Activated naive CD8-positive, alpha-beta T cell treated with anti-CD3 and anti-CD28 coated beads, Interleukin-2, amount 10 ng/mL, durations not matched to agents 7 days and 5 days (primary cell): ENCODE data around the gene THAP12. TPM values are rescaled to one million over a fixed set of nuclear protein-coding genes. Genes with fewer than 3 reads are reported as not detected.

ENCODE experiments used
- ATAC-seq: fragments of 150-1000 bp; cut with Tn5 transposase; one replicate; pipeline ENCODE4 v1.10.0; 2021; ENCODE audit warnings: low read depth, moderate library complexity
- POLR2A ChIA-PET: fragments of 350-600 bp; sonication (Branson Sonifier 250); formaldehyde crosslinking; loops from one replicate; lab custom pipeline; 2021; ENCODE audit warnings: antibody characterized with exemption; lab: Charles Lee
- DNase-seq: peaks from one replicate; pipeline ENCODE4 v3.0.0; 2021
- H3K27ac Mint-ChIP-seq: one replicate; pipeline ENCODE4 v1.8.0; 2022; ENCODE audit warnings: mild to moderate bottlenecking, mixed read lengths
- H3K27me3 Mint-ChIP-seq: one replicate; pipeline ENCODE4 v1.8.0; 2022; ENCODE audit warnings: mild to moderate bottlenecking, moderate library complexity, mixed read lengths
- H3K36me3 Mint-ChIP-seq: one replicate; pipeline ENCODE4 v1.8.0; 2021; ENCODE audit warnings: mild to moderate bottlenecking, mixed read lengths
- H3K4me1 Mint-ChIP-seq: one replicate; pipeline ENCODE4 v1.8.0; 2021; ENCODE audit warnings: mixed read lengths
- H3K4me3 Mint-ChIP-seq: one replicate; pipeline ENCODE4 v1.8.0; 2022; ENCODE audit warnings: mild to moderate bottlenecking, moderate library complexity, mixed read lengths
- H3K9me3 Mint-ChIP-seq: one replicate; pipeline ENCODE4 v1.8.0; 2021; ENCODE audit warnings: mixed read lengths
- total RNA-seq, 2 experiments: library from RNA; stranded (reverse); gene quantifications; one replicate each; pipeline ENCODE4 v1.2.3, GENCODE V29; 2021

THAP12 gene
- total RNA-seq, 2 experiments from 2014 or later, result 48.8 to 49.4 TPM

DNA sequence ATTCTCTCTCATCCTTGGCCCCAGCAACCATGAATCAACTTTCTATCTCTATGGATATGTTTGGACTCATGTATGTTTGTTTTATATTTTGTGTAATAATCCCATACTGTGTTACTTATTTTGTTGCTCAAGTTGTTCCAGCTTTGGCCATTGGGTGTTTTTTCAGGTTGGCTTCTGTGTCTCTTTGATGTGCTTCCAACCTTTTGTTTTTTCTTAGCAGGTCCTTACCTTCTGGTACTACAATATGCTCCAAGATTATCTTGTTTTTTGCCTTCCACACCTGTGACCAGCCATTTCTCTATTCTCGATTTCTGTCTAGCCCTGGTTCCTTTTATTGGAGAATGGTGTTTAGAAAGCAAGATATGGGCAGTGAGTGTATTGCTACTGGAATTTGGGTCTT, 14.4 kb upstream of the THAP12 start:
- no peaks in the 10 kb centered on the region for H3K36me3 Mint-ChIP-seq
- no peaks in the 10 kb centered on the region for H3K27me3 Mint-ChIP-seq
- ATAC-seq, result no peak
- H3K4me3 Mint-ChIP-seq, result no peak overlapping the region
- no peak for DNase-seq
- POLR2A ChIA-PET, result no interaction called here
- H3K4me1 Mint-ChIP-seq, result no peaks in the 10 kb centered on the region
- no peaks in the 10 kb centered on the region for H3K9me3 Mint-ChIP-seq
- H3K27ac Mint-ChIP-seq, result no peak overlapping the region

- H3K9me3 Mint-ChIP-seq, result no peaks in the 10 kb centered on the region
- no peaks in the 10 kb centered on the region for H3K4me1 Mint-ChIP-seq
- ATAC-seq (no peak), DNase-seq (no peak)
- H3K27me3 Mint-ChIP-seq, result no peaks in the 10 kb centered on the region
- H3K4me3 Mint-ChIP-seq, result no peak overlapping the region
- POLR2A ChIA-PET, result no interaction called here
- H3K27ac Mint-ChIP-seq, result no peak overlapping the region
- no peaks in the 10 kb centered on the region for H3K36me3 Mint-ChIP-seq
Measured at GRCh38 chr11:76394411-76394810, 13.5 kb upstream of the THAP12 start.

GRCh38 chr11:76392870-76393269, 11.9 kb upstream of the THAP12 start:
- Mint-ChIP-seq H3K27ac (no peak overlapping the region), H3K4me1 (no peaks in the 10 kb centered on the region), H3K9me3 (no peaks in the 10 kb centered on the region), H3K36me3 (no peaks in the 10 kb centered on the region), H3K4me3 (no peak overlapping the region), H3K27me3 (no peaks in the 10 kb centered on the region)
- DNase-seq, result no peak
- POLR2A ChIA-PET, result no interaction called here
- no peak for ATAC-seq

DNA sequence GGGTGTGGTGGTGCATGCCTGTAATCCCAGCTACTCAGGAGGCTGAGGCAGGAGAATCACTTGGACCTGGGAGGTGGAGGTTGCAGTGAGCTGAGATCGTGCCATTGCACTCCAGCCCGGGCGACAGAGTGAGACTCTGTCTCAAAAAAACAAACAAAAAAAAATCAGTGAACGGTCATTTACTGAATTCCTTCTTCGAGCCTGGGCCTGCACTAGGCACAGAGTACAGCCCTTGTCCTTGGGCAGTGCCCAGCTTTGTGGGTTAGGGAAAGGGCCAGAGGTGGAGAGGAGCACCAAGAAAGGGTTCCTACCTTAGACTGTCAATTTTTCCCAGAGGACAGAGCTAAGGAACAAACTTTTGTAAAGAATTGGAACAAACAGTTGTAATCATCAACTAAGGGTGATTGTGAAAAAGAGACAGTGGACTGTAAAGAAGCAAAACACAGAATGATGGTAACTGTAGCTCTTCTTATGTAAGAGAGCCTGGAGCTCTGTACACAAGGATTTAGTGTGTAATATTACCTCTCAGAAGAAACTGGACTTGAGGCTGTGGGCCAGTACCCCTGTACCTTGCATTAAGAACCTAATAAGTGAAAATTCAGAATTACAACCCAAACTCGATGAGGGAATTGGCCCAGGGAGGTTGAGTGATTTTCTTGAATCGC, 11.0 kb upstream of the THAP12 start:
- H3K9me3 Mint-ChIP-seq, result no peaks in the 10 kb centered on the region

GRCh38 chr11:76391021-76391420, 10.1 kb upstream of the THAP12 start:
- DNase-seq, result no peak
- POLR2A ChIA-PET, result no interaction called here
- Mint-ChIP-seq H3K4me3 (no peak overlapping the region), H3K27ac (no peak overlapping the region), H3K4me1 (no peaks in the 10 kb centered on the region), H3K9me3 (no peaks in the 10 kb centered on the region), H3K36me3 (no peaks in the 10 kb centered on the region), H3K27me3 (no peaks in the 10 kb centered on the region)
- ATAC-seq, result no peak

More for the DNA sequence above, 11.0 kb upstream of the THAP12 start:
- ATAC-seq (no peak), DNase-seq (no peak)
- no peak overlapping the region for H3K4me3 Mint-ChIP-seq
- no peak overlapping the region for H3K27ac Mint-ChIP-seq
- no peaks in the 10 kb centered on the region for H3K4me1 Mint-ChIP-seq
- H3K36me3 Mint-ChIP-seq, result no peaks in the 10 kb centered on the region
- no peaks in the 10 kb centered on the region for H3K27me3 Mint-ChIP-seq
- POLR2A ChIA-PET, result no interaction called here

DNA sequence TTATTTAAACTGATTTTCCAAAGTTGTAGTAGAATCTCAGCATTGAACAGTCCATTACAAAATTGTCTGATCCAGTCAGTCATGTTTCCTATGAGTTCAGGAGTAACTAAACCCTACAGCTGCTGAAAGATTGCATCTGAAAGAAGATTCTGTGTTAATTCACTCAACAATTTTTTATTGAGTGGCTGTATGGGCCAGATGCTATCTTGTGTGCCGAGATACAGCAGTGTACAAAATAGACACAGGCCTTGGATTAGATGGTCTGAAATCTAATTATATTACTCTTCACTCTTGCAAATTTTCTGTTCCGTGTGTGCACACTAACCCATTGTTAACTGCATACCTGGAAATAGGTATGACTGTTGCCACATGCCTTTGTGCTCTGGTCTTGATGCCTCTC, 7.5 kb upstream of the THAP12 start:
- no peak overlapping the region for H3K4me3 Mint-ChIP-seq
- DNase-seq (no peak), ATAC-seq (no peak)
- no peaks in the 10 kb centered on the region for H3K9me3 Mint-ChIP-seq
- peaks cover 5% of the 10 kb centered on the region for H3K4me1 Mint-ChIP-seq
- POLR2A ChIA-PET, result no interaction called here
- no peak overlapping the region for H3K27ac Mint-ChIP-seq
- peaks cover 7% of the 10 kb centered on the region for H3K36me3 Mint-ChIP-seq
- no peaks in the 10 kb centered on the region for H3K27me3 Mint-ChIP-seq

DNA sequence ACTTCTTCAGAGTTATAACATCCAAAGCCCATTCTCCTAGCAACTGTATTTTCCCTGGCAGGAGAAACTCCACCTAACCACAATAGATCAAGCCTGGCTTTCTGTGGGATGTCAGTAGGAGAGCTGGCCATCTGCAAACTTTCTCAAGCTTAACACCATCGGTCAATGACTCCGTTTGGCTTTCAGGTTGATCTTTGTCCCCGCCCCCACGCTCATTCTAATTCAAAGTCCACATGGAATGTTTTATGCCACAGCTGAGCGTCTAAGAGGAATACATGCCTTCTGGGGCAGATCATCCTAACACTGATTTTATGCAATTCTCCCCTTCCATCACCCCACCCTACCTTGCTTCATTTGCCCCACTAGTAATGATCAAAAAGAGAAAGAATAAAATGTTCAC, 5.0 kb upstream of the THAP12 start:
- no peak for DNase-seq
- H3K27ac Mint-ChIP-seq, result no peak overlapping the region
- no peak for ATAC-seq
- no peak overlapping the region for H3K4me3 Mint-ChIP-seq
- POLR2A ChIA-PET, result no interaction called here
- no peaks in the 10 kb centered on the region for H3K27me3 Mint-ChIP-seq
- H3K4me1 Mint-ChIP-seq, result peaks cover 15% of the 10 kb centered on the region
- H3K36me3 Mint-ChIP-seq, result peaks cover 7% of the 10 kb centered on the region
- no peaks in the 10 kb centered on the region for H3K9me3 Mint-ChIP-seq

- H3K27me3 Mint-ChIP-seq, result no peaks in the 10 kb centered on the region
- peaks cover 9% of the 10 kb centered on the region for H3K36me3 Mint-ChIP-seq
- ATAC-seq (no peak), DNase-seq (no peak)
- H3K27ac Mint-ChIP-seq, result no peak overlapping the region
- no peaks in the 10 kb centered on the region for H3K9me3 Mint-ChIP-seq
- POLR2A ChIA-PET, result interaction anchor here (0.6 to 1.1 kb wide), 2 partner anchors 87 to 158 kb away, joined by 3 to 4 read pairs; no protein-coding TSS in a partner anchor
- peaks cover 30% of the 10 kb centered on the region for H3K4me1 Mint-ChIP-seq
- H3K4me3 Mint-ChIP-seq, result peak overlapping the region; percentile 52
Measured at GRCh38 chr11:76382209-76382608, 1.3 kb upstream of the THAP12 start.

GRCh38 chr11:76380159-76380976, 564 bp downstream of the THAP12 start:
- H3K4me1 Mint-ChIP-seq, result peaks cover 34% of the 10 kb centered on the region
- POLR2A ChIA-PET, result interaction anchor here (0.8 to 1.6 kb wide), 2 partner anchors 146 to 173 kb away, joined by 3 to 4 read pairs; no protein-coding TSS in a partner anchor
- H3K36me3 Mint-ChIP-seq, result peaks cover 8% of the 10 kb centered on the region
- no peaks in the 10 kb centered on the region for H3K9me3 Mint-ChIP-seq
- H3K27ac Mint-ChIP-seq, result peak overlapping the region; percentile 93
- no peaks in the 10 kb centered on the region for H3K27me3 Mint-ChIP-seq
- H3K4me3 Mint-ChIP-seq, result peak overlapping the region; percentile 96
- ATAC-seq (peak; percentile 50), DNase-seq (peak; percentile 74)

DNA sequence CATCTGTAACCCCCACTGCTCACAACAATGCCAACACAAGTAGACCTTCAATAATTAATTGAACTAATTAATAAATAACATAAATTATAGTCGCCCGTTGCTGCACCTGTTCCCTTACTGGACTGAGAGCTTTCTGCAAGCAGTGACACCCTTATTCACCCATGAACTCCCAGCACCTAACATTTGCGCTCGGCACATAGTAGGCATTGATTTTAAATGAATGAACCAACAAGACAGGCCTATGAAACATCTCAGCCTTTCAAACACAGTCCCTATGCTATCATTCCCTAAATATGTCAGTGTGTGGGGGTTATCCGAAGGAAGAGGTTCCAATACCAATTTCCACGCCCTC, 1.1 kb downstream of the THAP12 start:
- no peaks in the 10 kb centered on the region for H3K9me3 Mint-ChIP-seq
- H3K4me3 Mint-ChIP-seq, result peak overlapping the region; percentile 96
- H3K36me3 Mint-ChIP-seq, result peaks cover 7% of the 10 kb centered on the region
- no peak for DNase-seq
- H3K27ac Mint-ChIP-seq, result peak overlapping the region; percentile 93
- no peak for ATAC-seq
- peaks cover 34% of the 10 kb centered on the region for H3K4me1 Mint-ChIP-seq
- POLR2A ChIA-PET, result interaction anchor here (0.8 to 1.6 kb wide), 2 partner anchors 145 to 173 kb away, joined by 3 to 4 read pairs; no protein-coding TSS in a partner anchor
- no peaks in the 10 kb centered on the region for H3K27me3 Mint-ChIP-seq

DNA sequence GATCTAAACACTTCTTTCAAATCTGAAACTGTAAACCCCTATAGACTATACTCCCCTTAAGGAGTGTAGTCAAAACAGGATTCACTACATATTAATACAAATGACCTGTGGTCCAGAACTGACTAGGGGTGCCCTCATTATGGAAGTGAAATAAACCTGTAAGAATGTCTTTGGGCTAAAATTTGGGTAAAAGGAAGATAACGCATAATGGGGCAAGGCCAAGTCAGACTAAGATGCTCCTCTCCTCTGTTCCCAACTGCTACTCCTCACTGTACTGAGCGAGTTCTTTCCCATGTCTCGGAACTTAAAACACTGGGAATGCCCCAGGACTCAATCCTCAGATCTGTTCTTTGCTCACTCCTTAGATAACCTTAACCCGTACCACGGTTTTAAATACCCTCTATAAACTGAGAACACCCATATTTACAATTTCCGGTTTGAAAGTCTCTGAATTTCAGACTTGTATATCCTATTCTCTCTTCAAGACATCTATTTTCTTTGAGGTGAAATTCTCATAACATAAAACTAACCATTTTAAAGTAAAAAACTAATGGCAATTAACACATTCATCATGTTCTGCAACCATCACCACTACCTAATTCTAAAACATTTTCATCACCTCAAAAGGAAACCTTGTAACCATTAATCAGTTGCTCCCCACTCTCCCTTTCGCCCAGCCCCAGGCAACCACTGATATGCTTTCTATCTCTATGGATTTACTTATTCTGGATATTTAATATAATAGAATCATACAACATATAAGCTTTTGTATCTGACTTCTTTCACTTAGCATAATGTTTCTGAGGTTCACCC, 4.0 kb downstream of the THAP12 start:
- Mint-ChIP-seq H3K4me1 (peaks cover 22% of the 10 kb centered on the region), H3K27ac (no peak overlapping the region), H3K4me3 (no peak overlapping the region), H3K27me3 (no peaks in the 10 kb centered on the region), H3K9me3 (no peaks in the 10 kb centered on the region), H3K36me3 (peaks cover 2% of the 10 kb centered on the region)
- no peak for ATAC-seq
- POLR2A ChIA-PET, result no interaction called here
- no peak for DNase-seq

- ATAC-seq, result peak; percentile 42
- peaks cover 11% of the 10 kb centered on the region for H3K4me1 Mint-ChIP-seq
- POLR2A ChIA-PET, result interaction anchor here (1.1 kb wide), 1 partner anchor 74 kb away, joined by 3 read pairs; the partner anchor contains the start of gene EMSY
Measured at GRCh38 chr11:76371170-76371569, 9.8 kb downstream of the THAP12 start.

DNA sequence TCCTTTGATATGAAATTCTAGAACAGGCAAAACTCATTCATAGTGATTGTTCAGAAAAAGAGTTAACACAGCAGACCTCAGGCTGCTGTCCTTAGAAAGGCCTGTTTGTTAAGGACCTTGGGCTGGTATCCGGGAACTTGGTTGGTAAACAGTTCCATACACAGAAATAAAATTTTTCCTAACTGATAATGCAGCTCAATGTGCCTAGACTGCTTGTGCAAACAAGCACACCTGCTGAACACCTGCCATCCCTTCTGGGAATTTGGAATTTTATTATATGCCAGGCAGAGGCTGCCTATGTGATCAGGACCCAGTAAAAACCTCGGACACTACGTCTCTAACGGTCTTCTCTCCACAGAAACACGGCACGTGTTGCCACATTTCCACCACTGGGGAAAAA, 11.5 kb downstream of the THAP12 start:
- H3K27ac Mint-ChIP-seq, result no peak overlapping the region

More at GRCh38 chr11:76371170-76371569, 9.8 kb downstream of the THAP12 start:
- Mint-ChIP-seq H3K27ac (no peak overlapping the region), H3K27me3 (no peaks in the 10 kb centered on the region), H3K4me3 (no peak overlapping the region), H3K9me3 (no peaks in the 10 kb centered on the region), H3K36me3 (no peaks in the 10 kb centered on the region)
- no peak for DNase-seq

More for the DNA sequence above, 11.5 kb downstream of the THAP12 start:
- no peak for DNase-seq
- ATAC-seq, result no peak
- Mint-ChIP-seq H3K4me3 (no peak overlapping the region), H3K4me1 (peaks cover 14% of the 10 kb centered on the region), H3K36me3 (peaks cover under 1% of the 10 kb centered on the region), H3K9me3 (no peaks in the 10 kb centered on the region), H3K27me3 (no peaks in the 10 kb centered on the region)
- POLR2A ChIA-PET, result no interaction called here
